HG03469 (cell line): ENCODE results near the gene DGKZ.

ENCODE experiments used
- ATAC-seq: cut with Tn5 transposase; IDR thresholded peaks from one replicate; pipeline ENCODE4 v1.9.1; 2021; ENCODE audit warnings: mild to moderate bottlenecking, moderate library complexity, moderate number of reproducible peaks; ENCODE audit not compliant: unreplicated experiment

Gene DGKZ

DNA sequence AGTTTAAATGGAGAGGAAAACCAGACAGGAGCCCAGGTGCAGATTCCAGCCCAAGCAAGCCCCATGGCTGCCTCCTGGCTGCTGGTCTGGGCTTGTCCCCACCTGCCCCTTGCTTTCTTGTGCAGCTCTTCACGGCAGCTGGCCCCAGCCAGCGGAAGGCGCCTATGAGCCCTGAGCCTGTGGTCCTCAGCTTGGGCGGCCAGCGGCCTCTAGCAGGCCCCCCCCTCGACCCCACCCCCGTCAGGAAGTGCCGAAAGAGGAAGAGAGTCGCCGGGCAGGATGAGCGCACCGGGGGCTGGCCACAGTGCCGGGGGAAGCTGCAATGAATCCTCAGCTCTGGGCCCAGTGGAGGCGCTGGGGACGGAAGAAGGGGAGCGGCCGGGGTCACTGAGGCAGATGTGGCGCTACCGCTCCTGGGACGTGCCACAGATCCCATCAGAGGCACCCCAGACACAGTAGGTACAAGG is 2.1 kb upstream of the DGKZ start:
- no peak for ATAC-seq

DNA sequence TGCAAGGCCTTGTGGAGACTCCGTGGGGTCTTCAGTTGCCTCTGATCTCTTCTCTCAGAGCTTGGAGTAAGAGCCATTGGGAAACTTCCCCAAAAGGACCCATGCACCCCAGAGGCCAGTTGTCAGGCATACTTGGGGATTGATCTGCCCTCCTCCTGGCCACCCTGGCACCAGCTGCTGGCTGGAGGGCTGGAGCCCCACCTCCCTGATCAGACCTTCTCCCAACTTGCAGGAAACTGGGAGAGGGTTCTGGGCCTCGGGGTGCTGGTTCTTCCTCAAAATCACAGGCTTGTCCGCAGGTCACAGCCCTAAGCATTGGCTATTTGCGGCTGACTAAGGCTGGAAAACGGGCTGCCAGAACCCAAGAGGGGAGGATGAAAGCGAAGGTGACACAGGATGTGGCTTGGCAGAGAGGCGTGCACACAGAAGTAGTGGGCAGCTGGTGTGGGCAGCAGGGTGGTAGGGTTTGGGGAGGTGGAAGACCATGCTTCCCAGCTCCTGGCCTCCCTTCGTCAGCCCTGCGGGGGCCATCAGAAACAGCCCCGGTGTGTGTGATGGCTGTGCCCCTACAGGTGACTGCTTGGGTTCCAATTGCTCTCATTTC is 1.3 kb upstream of the DGKZ start:
- no peak for ATAC-seq

DNA sequence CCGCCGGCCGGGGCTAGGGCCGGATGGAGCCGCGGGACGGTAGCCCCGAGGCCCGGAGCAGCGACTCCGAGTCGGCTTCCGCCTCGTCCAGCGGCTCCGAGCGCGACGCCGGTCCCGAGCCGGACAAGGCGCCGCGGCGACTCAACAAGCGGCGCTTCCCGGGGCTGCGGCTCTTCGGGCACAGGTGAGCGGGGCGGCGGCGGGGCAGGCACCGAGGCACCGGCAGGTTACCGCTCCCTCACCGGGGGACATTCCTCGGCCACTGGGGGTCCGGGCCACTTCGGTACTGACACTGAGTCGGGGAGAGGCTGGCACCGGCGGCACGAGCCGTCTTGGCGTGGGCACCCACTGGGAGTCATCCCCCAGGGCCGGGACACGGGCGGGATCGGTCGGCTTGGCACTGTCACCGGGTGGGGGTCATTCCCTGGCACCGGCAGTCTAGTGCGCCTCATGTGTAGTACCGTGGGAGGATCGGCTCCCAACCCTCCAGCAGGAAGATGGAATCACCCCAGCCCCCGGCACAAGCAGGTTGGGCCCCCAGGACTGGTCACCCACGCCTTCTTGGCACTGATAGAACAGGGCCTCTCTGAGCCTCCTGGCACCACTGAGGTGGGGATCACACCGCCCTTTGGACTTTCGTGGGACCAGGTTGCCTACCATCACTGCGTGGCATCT is 511 bp downstream of the DGKZ start:
- ATAC-seq, result no peak

DNA sequence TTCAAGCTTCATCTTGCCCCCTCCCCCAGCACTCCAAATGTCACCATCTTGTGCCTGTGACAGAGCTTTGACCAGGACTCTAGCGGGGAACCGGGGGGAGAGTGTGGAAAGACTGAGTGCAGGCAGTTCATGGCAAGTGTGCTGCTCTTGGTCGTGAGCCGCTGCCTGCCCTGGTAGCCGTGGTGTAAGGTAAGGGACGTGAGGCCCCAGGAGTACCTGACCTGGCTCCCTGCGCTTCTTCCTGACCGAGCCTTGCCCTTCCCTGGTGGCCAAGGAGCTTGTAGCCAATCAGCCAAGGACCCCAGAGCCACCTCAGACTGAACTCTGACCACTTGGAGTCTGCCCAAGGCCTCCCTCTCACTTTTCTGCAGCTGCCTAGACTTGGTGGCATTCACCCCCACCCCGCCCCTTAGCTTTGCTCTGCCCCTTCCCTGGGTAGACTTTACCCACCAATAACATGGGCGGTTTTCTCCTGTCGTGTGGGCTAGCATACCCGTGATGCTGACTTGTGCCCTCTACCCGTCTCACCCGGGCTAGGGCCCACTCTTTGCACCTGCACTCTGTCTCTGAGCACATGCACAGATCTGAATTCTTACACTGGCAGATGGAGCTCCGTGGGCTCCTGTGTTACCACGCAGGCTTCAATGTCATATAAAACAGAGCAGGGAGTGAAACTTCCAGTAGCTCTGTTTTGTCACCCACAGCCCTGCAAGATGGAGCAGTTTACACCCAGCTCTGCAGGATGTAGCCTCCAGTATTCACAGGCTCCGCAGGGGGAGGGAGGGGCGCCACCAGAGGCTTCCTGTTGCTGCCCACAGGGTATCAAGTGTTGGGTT is 1.5 kb downstream of the DGKZ start:
- ATAC-seq, result no peak

DNA sequence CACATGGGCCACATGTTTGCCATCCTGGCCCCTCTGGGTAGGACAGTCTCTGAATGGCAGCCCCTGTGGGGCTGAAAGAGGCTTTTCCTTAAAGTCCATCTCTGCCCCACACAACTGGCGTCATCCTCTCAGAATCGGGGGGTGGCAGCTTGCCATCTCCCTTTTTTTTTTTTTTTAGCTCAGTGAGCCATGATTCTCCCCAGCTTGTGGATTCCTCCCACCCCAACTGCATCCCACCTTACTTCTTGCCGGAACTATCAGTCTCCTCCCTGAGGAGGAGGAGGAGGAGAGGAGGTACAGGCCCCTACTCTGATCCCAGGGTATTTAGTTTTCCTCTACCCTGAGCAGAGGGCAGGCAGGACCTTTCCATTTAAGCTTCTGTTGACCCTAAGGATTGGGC is 3.4 kb downstream of the DGKZ start:
- ATAC-seq, result no peak

DNA sequence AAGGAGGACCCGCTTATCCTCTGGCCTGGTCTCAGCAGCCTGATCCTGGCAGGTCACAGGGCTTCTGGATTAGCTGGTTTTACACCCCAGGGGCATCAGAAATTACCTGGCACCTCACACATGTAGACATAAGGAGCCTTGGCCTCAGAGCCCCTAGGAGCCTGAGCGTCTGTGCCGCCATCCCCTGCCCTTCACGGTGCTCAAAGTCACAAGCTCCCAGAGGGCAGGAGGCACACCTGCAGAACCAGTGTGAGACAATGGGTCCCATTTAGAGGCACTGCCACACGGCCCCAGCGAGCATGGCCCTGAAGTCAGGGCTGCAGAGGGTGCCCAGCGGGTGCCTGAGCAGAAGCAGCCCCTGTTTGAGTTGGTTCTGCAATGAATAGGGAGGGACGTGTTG is 3.9 kb downstream of the DGKZ start:
- ATAC-seq, result no peak

DNA sequence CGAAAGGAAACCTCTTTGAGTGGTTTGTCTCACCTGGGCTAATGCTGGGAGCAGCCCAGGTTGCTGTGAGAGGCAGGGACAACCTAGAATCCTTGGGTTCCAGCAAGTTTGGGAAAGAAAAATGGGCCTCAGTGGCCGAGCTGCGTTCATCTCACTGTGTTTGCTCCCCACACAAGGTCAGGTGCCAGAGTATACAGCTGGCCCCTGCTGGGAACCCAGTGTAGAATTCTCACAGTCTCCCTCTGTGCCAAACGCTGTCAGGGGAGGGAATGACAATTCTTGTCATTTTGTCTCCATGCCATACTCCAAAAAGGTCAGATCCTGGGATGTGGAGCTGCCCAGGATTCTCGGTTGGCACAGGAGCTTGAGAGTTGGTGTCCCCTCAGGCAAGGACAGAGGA is 4.3 kb downstream of the DGKZ start:
- no peak for ATAC-seq

DNA sequence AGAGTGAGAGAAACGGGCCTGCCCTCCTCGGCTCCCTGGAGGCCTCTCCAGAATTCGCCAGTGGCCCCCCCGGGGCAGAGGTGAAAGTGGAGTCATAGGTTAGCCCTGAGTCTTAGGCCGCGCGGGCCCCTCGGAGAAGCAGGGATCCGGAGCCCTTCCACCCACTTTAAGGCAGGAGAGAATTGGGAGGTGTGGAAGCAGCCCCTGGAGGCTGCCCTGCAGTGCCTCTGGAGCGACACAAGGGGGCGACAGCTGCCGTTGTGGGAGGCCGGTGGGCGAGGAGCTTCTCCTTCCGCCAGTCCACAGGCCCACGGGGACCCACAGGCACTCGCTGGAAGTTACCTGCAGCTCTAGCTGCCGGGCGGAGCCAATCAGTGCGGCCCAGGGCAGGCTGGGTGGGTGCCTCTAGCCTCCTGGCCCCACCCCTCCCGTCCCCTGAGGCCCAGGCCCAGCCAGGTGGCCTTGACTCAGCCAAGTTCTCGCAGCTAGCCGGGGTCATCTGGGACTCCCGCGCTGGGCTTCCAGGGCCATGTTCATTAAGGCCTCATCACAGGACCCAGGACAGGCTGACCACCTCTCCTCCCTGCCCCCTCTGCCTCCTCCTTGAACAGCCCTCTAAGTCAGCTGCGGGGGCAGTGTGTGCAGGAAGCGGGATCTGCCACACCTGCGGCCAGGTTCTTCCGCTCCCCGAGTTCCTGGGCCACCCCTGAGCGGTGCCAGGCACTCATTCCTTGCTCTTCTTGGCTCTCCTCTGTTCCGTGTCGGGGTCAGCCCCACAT is 5.0 kb downstream of the DGKZ start:
- no peak for ATAC-seq

DNA sequence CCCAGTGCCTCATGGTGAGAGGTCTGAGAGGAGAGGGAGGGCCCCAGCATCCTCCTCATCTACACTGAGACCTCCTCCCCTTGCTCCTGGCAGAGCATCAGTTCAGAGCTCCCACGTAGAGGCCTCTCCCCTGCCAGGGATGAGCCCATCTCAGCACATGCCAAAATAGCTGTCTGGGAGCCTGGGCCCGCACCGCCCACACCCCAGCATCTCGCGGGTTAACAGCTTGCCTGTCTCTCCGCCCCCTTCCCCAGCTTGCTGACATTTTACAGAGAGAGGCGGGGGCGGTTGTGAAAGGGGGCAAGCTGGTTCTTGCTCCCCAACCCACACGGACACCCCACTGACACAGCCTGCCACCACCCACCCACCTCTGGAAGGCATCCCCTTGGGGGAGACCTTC is 6.4 kb downstream of the DGKZ start:
- ATAC-seq, result no peak

DNA sequence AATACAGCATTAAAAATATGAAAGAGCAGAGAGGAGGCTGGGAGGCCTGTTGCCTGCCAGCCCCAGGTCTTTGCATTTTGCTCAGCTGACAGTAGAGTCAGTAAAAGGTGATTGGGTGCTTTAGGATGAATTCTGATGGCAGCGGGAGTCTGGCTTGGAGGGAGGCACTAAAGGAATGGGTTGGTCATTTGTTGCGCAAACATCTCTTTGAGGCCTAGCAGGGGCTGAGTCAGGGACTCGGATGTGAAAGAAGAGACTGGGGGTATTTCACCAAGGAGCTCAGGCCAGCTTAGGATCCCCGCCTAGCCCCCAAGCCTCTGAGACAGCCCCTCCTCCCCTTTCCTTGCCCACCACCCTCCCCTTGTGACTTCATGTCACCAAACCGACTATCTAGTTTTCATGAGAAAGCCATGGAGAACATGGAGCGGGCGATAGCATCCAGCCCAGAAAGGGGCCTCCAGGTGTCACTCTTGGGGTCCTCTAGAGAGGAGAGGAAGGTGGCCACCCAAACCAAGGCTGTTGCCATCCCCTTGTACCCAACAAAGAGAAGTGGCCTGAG is 9.7 kb downstream of the DGKZ start:
- no peak for ATAC-seq

DNA sequence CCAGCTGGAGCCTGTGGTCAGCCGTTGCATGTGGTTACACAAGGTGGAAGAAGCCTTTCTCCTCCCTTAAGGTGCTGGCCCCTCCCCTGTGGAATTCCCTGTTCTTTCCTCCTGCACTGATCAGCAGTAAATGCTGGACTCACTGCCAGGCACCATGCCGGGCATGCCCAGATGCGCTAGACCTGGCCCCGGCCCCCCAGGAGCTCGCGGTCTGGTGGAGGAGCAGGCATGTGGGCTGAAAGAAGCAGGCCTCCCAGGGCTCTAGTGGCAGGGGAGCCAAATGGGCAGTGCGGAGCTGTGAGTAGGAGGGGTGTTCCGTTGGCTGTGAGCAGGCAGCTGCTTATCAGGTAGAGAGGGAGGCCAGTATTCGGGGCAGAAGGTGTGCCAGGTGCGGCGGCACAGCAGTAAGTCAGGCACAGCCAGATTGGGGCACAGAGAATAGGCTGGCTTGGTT is 10.2 kb downstream of the DGKZ start:
- ATAC-seq, result no peak

DNA sequence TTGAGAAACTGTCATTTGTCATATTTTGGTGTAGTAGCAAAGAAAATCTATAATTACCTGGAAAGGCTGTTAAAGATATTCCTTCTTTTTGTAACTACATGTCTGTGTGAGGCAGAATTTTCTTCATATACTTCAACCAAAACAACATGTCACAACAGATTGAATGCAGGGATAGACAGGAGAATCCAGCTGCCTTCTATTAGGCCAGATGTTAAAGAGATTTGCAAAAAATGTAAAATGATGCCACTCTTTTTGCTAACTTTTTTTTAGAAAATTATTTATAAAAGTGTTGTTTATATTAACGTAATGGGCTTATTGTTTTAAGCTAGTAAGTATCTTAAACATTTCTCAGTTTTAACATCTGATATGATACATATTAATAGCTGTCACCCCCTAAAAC is 12.7 kb downstream of the DGKZ start:
- no peak for ATAC-seq

DNA sequence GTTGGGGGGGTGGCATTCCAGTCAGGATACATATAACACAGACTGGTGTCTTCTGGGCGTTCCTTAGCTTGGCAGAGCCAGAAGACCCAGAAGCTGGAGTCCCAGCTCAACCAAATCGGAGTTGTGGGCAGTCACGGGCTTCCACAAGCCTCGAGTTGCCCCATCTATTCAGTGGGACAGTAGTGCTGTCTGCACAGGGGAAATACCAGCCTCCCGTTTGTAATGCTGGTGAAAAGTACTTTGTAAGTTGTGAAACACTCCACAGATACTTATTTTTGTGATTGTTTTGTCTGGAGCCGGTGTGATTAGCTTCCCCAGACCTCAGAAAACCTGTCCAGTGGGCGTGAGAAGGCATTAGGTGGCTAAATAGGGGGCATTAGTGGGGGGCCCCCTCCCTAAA is 13.6 kb downstream of the DGKZ start:
- peak; percentile 13 for ATAC-seq

DNA sequence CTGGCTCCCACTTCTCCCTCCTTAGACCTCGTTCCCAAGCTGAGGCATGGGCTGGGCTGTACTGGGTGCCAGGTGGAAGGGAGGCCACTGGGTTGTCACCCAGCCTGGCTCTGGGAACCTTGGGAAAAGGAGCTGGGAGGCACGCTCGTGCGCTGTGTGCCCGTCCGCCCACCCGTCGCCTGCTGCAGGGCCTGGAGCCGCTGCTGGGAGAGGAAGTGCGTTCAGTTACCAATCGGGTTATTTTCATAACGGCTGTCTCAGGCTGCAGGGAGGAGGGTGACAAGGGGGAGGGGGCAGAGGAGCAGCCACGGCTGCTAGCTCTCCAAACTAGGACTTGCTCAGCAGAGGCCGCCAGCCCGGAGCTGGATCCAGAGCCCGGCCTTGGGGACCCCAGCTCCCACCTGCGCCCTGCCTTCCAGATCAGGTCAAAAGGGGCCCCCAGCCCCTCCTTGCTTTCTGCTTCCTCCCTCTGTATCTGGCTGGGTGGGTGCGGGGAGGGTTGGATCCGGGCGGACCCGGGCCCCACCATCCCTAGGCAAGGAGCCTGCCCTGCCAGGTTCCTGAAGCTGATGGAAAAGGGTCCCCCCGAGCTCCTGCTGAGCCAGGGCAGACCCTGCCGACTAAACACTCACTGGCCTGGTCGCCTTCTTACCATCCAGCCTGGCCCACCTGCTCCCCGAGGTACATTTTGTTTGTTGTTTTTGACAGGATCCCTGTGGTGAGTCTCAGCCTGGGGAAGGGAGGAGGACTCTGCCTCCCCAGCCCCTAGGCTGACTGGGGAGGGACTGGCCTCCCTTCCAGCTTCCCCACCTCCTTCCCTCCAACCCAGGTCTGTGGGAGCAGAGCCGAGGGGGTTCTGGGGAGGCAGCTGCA is 14.3 kb downstream of the DGKZ start:
- ATAC-seq, result peak; percentile 71

DNA sequence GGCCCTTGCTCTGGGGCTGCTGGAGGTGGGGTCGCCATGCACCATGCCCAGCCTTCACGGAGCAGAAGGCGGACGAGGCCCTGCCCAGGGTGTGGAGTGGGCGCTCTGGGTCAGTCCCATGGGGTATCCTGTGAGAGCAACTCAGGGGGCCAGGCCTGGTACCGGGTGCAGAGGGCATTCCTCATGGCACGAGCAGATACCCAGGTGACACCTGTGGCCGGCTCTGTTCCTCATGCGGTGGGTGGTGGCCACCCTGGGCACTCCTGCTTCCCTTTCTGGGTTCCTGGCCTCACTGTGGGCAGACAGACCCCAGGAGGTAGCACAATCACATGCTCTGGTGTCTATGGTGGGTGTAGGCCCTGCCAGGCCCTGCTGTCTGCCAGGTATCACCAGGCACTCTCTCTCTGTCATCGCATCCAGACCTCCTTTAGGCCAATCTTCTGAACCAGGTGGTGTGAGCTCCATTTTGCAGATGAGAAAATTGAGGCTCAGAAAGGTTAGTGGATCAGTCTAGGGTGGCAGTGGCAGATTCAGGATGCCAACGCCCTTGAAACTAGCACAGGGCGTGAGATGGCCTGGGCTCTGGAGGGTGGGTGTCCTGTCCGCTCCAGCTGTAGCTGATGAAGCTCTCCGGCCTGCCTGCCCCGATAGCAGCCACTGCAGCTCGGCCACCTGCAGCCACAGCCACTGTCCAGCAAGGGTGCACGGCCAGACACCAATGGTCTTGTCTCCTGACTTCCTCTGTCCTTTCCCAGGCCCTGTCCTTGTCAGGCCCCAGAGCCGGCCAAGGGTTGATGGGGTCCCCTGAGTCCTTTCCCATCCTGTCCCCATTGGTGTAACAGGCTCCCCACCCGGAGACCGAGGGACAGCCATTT is 15.1 kb downstream of the DGKZ start:
- ATAC-seq, result no peak

DNA sequence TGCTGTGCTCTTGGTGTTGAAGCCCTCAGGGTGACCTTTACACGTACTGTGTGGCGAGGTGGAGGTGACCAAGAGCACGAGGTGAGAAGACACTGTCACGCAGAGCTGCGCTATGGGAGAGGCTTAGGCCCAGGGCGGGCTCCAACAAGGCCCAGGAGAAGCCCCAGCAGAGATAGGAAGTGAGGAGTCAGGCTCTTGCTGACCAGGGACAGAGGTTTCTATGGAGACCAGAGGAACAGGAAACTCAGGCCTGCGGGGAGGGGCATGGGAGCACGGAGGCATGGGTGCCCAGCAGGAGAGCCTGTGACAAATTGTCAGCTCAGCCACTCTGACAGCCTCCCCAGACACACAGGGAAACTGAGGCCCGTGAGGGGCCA is 15.8 kb downstream of the DGKZ start:
- ATAC-seq, result no peak

DNA sequence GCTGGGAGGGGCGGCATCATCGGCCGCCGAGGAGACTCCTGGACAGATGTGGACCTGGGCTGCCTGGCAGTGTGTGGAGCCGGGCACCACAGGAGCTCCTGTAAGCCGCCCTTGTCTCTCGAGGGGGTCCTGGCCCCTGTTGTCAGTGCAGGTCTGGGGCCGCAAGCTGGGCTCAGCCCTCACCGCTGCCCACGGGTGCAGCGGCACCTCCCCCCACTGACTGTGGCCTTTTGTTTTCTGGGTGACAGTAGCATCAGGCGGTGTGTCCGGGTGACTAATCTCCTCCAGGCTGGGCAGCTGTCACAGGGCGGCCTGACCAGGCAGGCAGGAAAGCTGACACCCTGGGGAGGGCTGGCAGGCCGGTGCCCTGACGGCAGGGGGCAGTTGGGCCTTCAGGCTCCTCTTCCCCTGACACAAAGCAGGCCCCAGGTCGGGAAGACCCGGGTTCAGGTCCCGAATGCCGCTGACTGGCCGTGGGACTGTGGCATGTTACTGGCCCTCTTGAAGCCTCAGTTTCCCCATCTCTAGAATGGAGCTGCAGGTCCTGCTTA is 16.3 kb downstream of the DGKZ start:
- ATAC-seq, result no peak

DNA sequence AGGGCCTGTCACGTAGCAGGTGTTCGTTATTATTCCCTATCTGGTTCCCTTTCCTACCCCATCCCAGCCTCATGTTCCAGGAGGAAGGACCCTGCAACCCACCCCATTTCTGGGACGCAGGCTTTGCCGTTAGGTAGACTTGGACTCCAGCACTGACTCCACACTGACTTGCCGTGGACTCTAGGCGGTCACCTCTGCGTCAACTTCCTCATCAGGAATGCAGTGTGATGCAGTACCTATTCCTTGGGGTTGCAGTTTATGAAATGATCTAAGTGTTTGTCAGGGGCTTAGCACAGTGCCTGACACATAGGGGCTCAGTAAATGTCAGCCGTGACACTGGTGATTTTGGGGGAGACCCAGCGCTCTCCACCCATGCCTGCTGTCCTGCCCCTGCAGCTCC is 16.8 kb downstream of the DGKZ start:
- ATAC-seq, result no peak

DNA sequence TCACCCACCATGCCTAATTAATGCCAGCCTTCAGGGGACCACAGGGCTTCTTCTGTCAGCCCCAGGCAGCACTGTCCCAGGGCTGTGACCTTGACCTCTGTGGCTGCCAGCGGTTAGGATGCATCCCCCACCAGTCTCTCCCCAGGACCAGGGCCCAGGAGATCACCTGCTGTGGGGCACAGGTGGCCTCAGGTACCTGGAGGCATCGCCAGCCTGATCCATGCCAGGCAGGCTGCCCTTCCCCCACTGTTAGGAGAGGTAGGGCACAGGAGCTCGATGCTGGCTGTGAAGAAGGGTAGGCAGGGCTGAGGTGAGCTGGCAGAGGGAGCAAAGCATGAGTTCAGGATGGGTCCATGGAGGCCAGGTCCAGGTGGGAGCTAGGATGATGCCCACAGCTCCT is 17.5 kb downstream of the DGKZ start:
- no peak for ATAC-seq
